ENCODE measurements around the gene GRIA1.

DNA sequence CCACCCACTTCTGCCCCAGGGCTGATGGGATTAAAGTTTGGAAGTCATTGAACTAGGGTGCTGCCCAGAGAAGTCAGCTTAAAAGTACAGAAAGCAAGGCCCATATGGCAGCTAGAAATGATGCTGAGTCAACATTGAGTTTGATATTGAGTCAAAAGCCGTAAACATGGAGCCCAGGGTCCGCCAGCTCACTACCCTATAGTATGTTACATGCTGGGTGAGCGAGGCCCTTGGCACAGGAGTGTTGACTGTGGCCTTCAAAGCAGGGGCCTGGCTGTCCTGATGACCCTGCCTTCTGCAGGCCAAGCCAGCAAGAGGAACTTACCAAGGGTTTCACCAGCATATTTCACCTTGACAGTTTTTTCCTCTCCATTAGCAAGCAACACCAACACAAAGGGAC is 222.5 kb downstream of the GRIA1 start:
- TF ChIP-seq, protein P1, sequence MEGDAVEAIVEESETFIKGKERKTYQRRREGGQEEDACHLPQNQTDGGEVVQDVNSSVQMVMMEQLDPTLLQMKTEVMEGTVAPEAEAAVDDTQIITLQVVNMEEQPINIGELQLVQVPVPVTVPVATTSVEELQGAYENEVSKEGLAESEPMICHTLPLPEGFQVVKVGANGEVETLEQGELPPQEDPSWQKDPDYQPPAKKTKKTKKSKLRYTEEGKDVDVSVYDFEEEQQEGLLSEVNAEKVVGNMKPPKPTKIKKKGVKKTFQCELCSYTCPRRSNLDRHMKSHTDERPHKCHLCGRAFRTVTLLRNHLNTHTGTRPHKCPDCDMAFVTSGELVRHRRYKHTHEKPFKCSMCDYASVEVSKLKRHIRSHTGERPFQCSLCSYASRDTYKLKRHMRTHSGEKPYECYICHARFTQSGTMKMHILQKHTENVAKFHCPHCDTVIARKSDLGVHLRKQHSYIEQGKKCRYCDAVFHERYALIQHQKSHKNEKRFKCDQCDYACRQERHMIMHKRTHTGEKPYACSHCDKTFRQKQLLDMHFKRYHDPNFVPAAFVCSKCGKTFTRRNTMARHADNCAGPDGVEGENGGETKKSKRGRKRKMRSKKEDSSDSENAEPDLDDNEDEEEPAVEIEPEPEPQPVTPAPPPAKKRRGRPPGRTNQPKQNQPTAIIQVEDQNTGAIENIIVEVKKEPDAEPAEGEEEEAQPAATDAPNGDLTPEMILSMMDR (IDR thresholded peaks at IDR 0.05) = no peak
- TF ChIP-seq POLR2A (IDR thresholded peaks at IDR 0.05) = no peak

All from gastroesophageal sphincter (tissue), 3 donors.